ENCODE results near the gene ATP5ME.
"Not testable (repeated sequence)": the region's sequence is repeated elsewhere in the genome, so short reads cannot be mapped to it uniquely, and the experiment has no call there.

The ATP5ME gene

GRCh38 chr4:674172-675035, at the start of gene ATP5ME, which contains the start of gene MYL5:
TSS of gene ATP5ME (minus strand) at chr4:674276. CDS start at chr4:674247, 29 bp downstream.
TSS of gene MYL5 (plus strand) at chr4:674542. CDS start at chr4:678027, 3,485 bp downstream.
- peak; percentile 82 to 89 for DNase-seq

GRCh38 chr4:722851-723360, 48.8 kb upstream of the ATP5ME start:
- DNase-seq = no peak

- no peak for DNase-seq
These were observed 48.2 kb upstream of the ATP5ME start for GRCh38 chr4:722169-722725.

- DNase-seq = no peak
These were observed 47.4 kb upstream of the ATP5ME start for GRCh38 chr4:721261-722168.

- no peak for DNase-seq
These were observed 46.2 kb upstream of the ATP5ME start for GRCh38 chr4:720111-720860.

- no peak for DNase-seq
These were observed 44.4 kb upstream of the ATP5ME start for GRCh38 chr4:718460-718859.

GRCh38 chr4:717601-718320, 43.7 kb upstream of the ATP5ME start:
- DNase-seq = no peak

- no peak for DNase-seq
These were observed 40.0 kb upstream of the ATP5ME start for GRCh38 chr4:714087-714486.

- DNase-seq = no peak
These were observed 39.0 kb upstream of the ATP5ME start for GRCh38 chr4:712916-713632.

- no peak for DNase-seq
These were observed 38.0 kb upstream of the ATP5ME start for GRCh38 chr4:712093-712492.

- no peak for DNase-seq
These were observed 36.8 kb upstream of the ATP5ME start for GRCh38 chr4:710916-711315.

GRCh38 chr4:710116-710515, 36.0 kb upstream of the ATP5ME start:
- DNase-seq = no peak

GRCh38 chr4:709348-709747, 35.3 kb upstream of the ATP5ME start:
- DNase-seq = no peak

GRCh38 chr4:708631-708933, 34.5 kb upstream of the ATP5ME start:
- DNase-seq = no peak

- DNase-seq = no peak
These were observed 34.0 kb upstream of the ATP5ME start for GRCh38 chr4:707929-708630.

- no peak for DNase-seq
These were observed 32.9 kb upstream of the ATP5ME start for GRCh38 chr4:706834-707598.

- DNase-seq = not testable (repeated sequence)
These were observed 32.1 kb upstream of the ATP5ME start for GRCh38 chr4:706083-706633.

- DNase-seq = peak; percentile 66 to 74
These were observed 31.4 kb upstream of the ATP5ME start, which contains the start of gene PCGF3 for GRCh38 chr4:705278-706082. TSS of gene PCGF3 (plus strand) at chr4:705832. CDS start at chr4:733681, 27,849 bp downstream.

GRCh38 chr4:704971-705277, 30.8 kb upstream of the ATP5ME start:
- DNase-seq = no peak
